Activated T-helper 17 cell treated with anti-CD3 and anti-CD28 coated beads, Interleukin-2, amount 50 U/mL, for 72 hours (primary cell): ENCODE measurements around the gene MYH15. TPM values are rescaled to one million over a fixed set of nuclear protein-coding genes. Genes with fewer than 3 reads are reported as not detected.

ENCODE experiments used
- ATAC-seq: fragments of 150-1000 bp; cut with Tn5 transposase; replicated peaks from 2 replicates; pipeline ENCODE4 v1.10.0; 2021; ENCODE audit warnings: mild to moderate bottlenecking, moderate library complexity
- H3K27ac Mint-ChIP-seq: one replicate; pipeline ENCODE4 v1.8.0; 2022; ENCODE audit warnings: mixed read lengths
- H3K27me3 Mint-ChIP-seq: one replicate; pipeline ENCODE4 v1.8.0; 2022; ENCODE audit warnings: mixed read lengths
- H3K36me3 Mint-ChIP-seq: one replicate; pipeline ENCODE4 v1.8.0; 2022; ENCODE audit warnings: low read depth, mild to moderate bottlenecking, mixed read lengths
- H3K4me1 Mint-ChIP-seq: one replicate; pipeline ENCODE4 v1.8.0; 2022; ENCODE audit warnings: mixed read lengths
- H3K4me3 Mint-ChIP-seq: one replicate; pipeline ENCODE4 v1.8.0; 2022; ENCODE audit warnings: mild to moderate bottlenecking, mixed read lengths
- H3K9me3 Mint-ChIP-seq: one replicate; pipeline ENCODE4 v1.8.0; 2022; ENCODE audit warnings: mixed read lengths
- total RNA-seq, 2 donors: library from RNA; stranded (reverse); gene quantifications; one replicate each; pipeline ENCODE4 v1.2.3, GENCODE V29; 2022

MYH15 gene
- total RNA-seq, 2 donors from 2014 or later: 0.26 to 0.42 TPM

GRCh38 chr3:108495717-108496116 lies 14.7 kb downstream of the MYH15 start:
- no peak overlapping the region for H3K4me3 Mint-ChIP-seq
- ATAC-seq: no peak

GRCh38 chr3:108494906-108495531 lies 15.4 kb downstream of the MYH15 start:
- Mint-ChIP-seq H3K4me3 (no peak overlapping the region), H3K9me3 (no peaks in the 10 kb centered on the region), H3K27me3 (no peaks in the 10 kb centered on the region), H3K4me1 (no peaks in the 10 kb centered on the region), H3K27ac (no peak overlapping the region), H3K36me3 (no peaks in the 10 kb centered on the region)
- ATAC-seq: no peak

More at GRCh38 chr3:108495717-108496116, 14.7 kb downstream of the MYH15 start:
- Mint-ChIP-seq H3K27ac (no peak overlapping the region), H3K4me1 (no peaks in the 10 kb centered on the region), H3K36me3 (no peaks in the 10 kb centered on the region), H3K27me3 (no peaks in the 10 kb centered on the region), H3K9me3 (no peaks in the 10 kb centered on the region)

- Mint-ChIP-seq H3K4me1 (no peaks in the 10 kb centered on the region), H3K27me3 (no peaks in the 10 kb centered on the region), H3K4me3 (no peak overlapping the region), H3K27ac (no peak overlapping the region), H3K9me3 (no peaks in the 10 kb centered on the region), H3K36me3 (no peaks in the 10 kb centered on the region)
- no peak for ATAC-seq
Observed at GRCh38 chr3:108493862-108494261, 16.5 kb downstream of the MYH15 start.

GRCh38 chr3:108491456-108491855 lies 18.9 kb downstream of the MYH15 start:
- H3K4me1 Mint-ChIP-seq: no peaks in the 10 kb centered on the region
- no peak overlapping the region for H3K27ac Mint-ChIP-seq
- H3K4me3 Mint-ChIP-seq: no peak overlapping the region
- H3K27me3 Mint-ChIP-seq: no peaks in the 10 kb centered on the region
- H3K36me3 Mint-ChIP-seq: no peaks in the 10 kb centered on the region
- H3K9me3 Mint-ChIP-seq: no peaks in the 10 kb centered on the region
- ATAC-seq: no peak

GRCh38 chr3:108489776-108490175 lies 20.6 kb downstream of the MYH15 start:
- H3K4me3 Mint-ChIP-seq: no peak overlapping the region
- no peak overlapping the region for H3K27ac Mint-ChIP-seq
- H3K9me3 Mint-ChIP-seq: no peaks in the 10 kb centered on the region
- no peaks in the 10 kb centered on the region for H3K27me3 Mint-ChIP-seq
- no peaks in the 10 kb centered on the region for H3K36me3 Mint-ChIP-seq
- ATAC-seq: peak; percentile 47
- H3K4me1 Mint-ChIP-seq: no peaks in the 10 kb centered on the region

GRCh38 chr3:108488631-108489030 lies 21.8 kb downstream of the MYH15 start:
- Mint-ChIP-seq H3K4me3 (no peak overlapping the region), H3K36me3 (no peaks in the 10 kb centered on the region), H3K4me1 (no peaks in the 10 kb centered on the region), H3K9me3 (no peaks in the 10 kb centered on the region), H3K27ac (no peak overlapping the region), H3K27me3 (no peaks in the 10 kb centered on the region)
- ATAC-seq: no peak

- no peak for ATAC-seq
- Mint-ChIP-seq H3K9me3 (no peaks in the 10 kb centered on the region), H3K27ac (no peak overlapping the region), H3K27me3 (no peaks in the 10 kb centered on the region), H3K36me3 (no peaks in the 10 kb centered on the region), H3K4me1 (no peaks in the 10 kb centered on the region), H3K4me3 (no peak overlapping the region)
Observed at GRCh38 chr3:108487439-108487838, 23.0 kb downstream of the MYH15 start.

GRCh38 chr3:108486941-108487340 lies 23.5 kb downstream of the MYH15 start:
- Mint-ChIP-seq H3K27ac (no peak overlapping the region), H3K27me3 (no peaks in the 10 kb centered on the region), H3K9me3 (no peaks in the 10 kb centered on the region), H3K36me3 (no peaks in the 10 kb centered on the region), H3K4me1 (no peaks in the 10 kb centered on the region), H3K4me3 (no peak overlapping the region)
- ATAC-seq: no peak

GRCh38 chr3:108486338-108486737 lies 24.1 kb downstream of the MYH15 start:
- Mint-ChIP-seq H3K9me3 (no peaks in the 10 kb centered on the region), H3K4me3 (no peak overlapping the region), H3K4me1 (no peaks in the 10 kb centered on the region), H3K27me3 (no peaks in the 10 kb centered on the region), H3K27ac (no peak overlapping the region), H3K36me3 (no peaks in the 10 kb centered on the region)
- ATAC-seq: no peak

GRCh38 chr3:108485146-108485545 lies 25.2 kb downstream of the MYH15 start:
- no peak overlapping the region for H3K4me3 Mint-ChIP-seq
- H3K4me1 Mint-ChIP-seq: no peaks in the 10 kb centered on the region
- no peak for ATAC-seq
- H3K27ac Mint-ChIP-seq: no peak overlapping the region
- H3K36me3 Mint-ChIP-seq: no peaks in the 10 kb centered on the region
- H3K27me3 Mint-ChIP-seq: no peaks in the 10 kb centered on the region
- H3K9me3 Mint-ChIP-seq: no peaks in the 10 kb centered on the region

GRCh38 chr3:108479224-108479623 lies 31.2 kb downstream of the MYH15 start:
- no peaks in the 10 kb centered on the region for H3K36me3 Mint-ChIP-seq
- no peak overlapping the region for H3K27ac Mint-ChIP-seq
- peaks cover 3% of the 10 kb centered on the region for H3K27me3 Mint-ChIP-seq
- H3K4me3 Mint-ChIP-seq: no peak overlapping the region
- no peak for ATAC-seq
- no peaks in the 10 kb centered on the region for H3K4me1 Mint-ChIP-seq
- no peaks in the 10 kb centered on the region for H3K9me3 Mint-ChIP-seq

- peak; percentile 56 for ATAC-seq
- Mint-ChIP-seq H3K4me1 (no peaks in the 10 kb centered on the region), H3K27me3 (peaks cover 3% of the 10 kb centered on the region), H3K9me3 (no peaks in the 10 kb centered on the region), H3K4me3 (no peak overlapping the region), H3K36me3 (no peaks in the 10 kb centered on the region), H3K27ac (no peak overlapping the region)
Observed at GRCh38 chr3:108477511-108478147, 32.8 kb downstream of the MYH15 start.

GRCh38 chr3:108475220-108475782 lies 35.1 kb downstream of the MYH15 start:
- Mint-ChIP-seq H3K27me3 (peaks cover 6% of the 10 kb centered on the region), H3K36me3 (no peaks in the 10 kb centered on the region), H3K4me1 (peaks cover 6% of the 10 kb centered on the region), H3K27ac (no peak overlapping the region), H3K4me3 (no peak overlapping the region), H3K9me3 (no peaks in the 10 kb centered on the region)
- ATAC-seq: no peak

GRCh38 chr3:108474581-108474980 lies 35.8 kb downstream of the MYH15 start:
- Mint-ChIP-seq H3K27ac (no peak overlapping the region), H3K27me3 (peaks cover 6% of the 10 kb centered on the region), H3K4me1 (peaks cover 6% of the 10 kb centered on the region), H3K4me3 (no peak overlapping the region), H3K36me3 (no peaks in the 10 kb centered on the region), H3K9me3 (no peaks in the 10 kb centered on the region)
- no peak for ATAC-seq

- no peaks in the 10 kb centered on the region for H3K9me3 Mint-ChIP-seq
- H3K4me1 Mint-ChIP-seq: peaks cover 6% of the 10 kb centered on the region
- ATAC-seq: no peak
- H3K27ac Mint-ChIP-seq: no peak overlapping the region
- no peaks in the 10 kb centered on the region for H3K36me3 Mint-ChIP-seq
- peaks cover 5% of the 10 kb centered on the region for H3K27me3 Mint-ChIP-seq
- H3K4me3 Mint-ChIP-seq: no peak overlapping the region
Observed at GRCh38 chr3:108473711-108474110, 36.7 kb downstream of the MYH15 start.
